Stomach (tissue), 9 donors: ENCODE data around the gene PRKRIP1. TPM values are rescaled to one million over a fixed set of nuclear protein-coding genes. Genes with fewer than 3 reads are reported as not detected.

Source experiments
- DNase-seq, 2 donors: peaks; one replicate each; pipeline versions ENCODE4 v3.0.0 to v3.0.0-alpha.2; 2013 to 2019
- H3K27ac ChIP-seq, 5 donors: fragments of 200-600 bp in 4 of 5; sonication (generic) in 4 of 5; one replicate each; pipeline ENCODE4 v1.5.1; 2013 to 2019; ENCODE audit warnings: mild to moderate bottlenecking in 1 of 5, moderate library complexity in 1 of 5
- H3K27me3 ChIP-seq, 3 donors: fragments of 200-600 bp; sonication (generic); one replicate each; pipeline ENCODE4 v1.5.1; 2017 to 2019; ENCODE audit warnings: mixed run types in 1 of 3
- H3K36me3 ChIP-seq, 4 donors: fragments of 200-600 bp; sonication (generic); 1 replicate in 3 of 4; 2 replicates in 1 of 4; pipeline ENCODE4 v1.5.1; 2016 to 2019
- H3K4me1 ChIP-seq, 4 donors: fragments of 200-600 bp; sonication (generic); one replicate each; pipeline ENCODE4 v1.5.1; 2016 to 2019
- H3K4me3 ChIP-seq, 4 donors: fragments of 200-600 bp; sonication (generic) in 3 of 4; one replicate each; pipeline ENCODE4 v1.5.1; 2016 to 2019; ENCODE audit warnings: mild to moderate bottlenecking in 1 of 4
- H3K9me3 ChIP-seq, 4 donors: fragments of 200-600 bp; sonication (generic); one replicate each; pipeline ENCODE4 v1.5.1; 2016 to 2019
- EP300 ChIP-seq: sonication (generic); formaldehyde crosslinking; IDR thresholded peaks from one replicate; pipeline ENCODE4 v1.6.1; 2017; ENCODE audit warnings: antibody characterized with exemption
- POLR2A ChIP-seq, 4 donors: fragments of 450-650 bp; IDR thresholded peaks; one replicate each; pipeline ENCODE4 v1.6.1; 2016; ENCODE audit warnings: antibody characterized with exemption in 4 of 4, control low read depth in 2 of 4, mild to moderate bottlenecking in 1 of 4, moderate library complexity in 1 of 4
- POLR2AphosphoS5 ChIP-seq, 3 donors: sonication (generic); formaldehyde crosslinking; IDR thresholded peaks; one replicate each; pipeline ENCODE4 v1.6.1; 2016; ENCODE audit warnings: antibody characterized with exemption in 3 of 3
- WGBS, 5 donors: extraction: QIAGEN DNeasy Blood & Tissue Kit in 3 of 5; methylation state at CpG; one replicate each; pipeline versions ENCODE4 v1.1.5 to v1.1.7; 2013 to 2018; 5-methylcytosine and 5-hydroxymethylcytosine counted together
- intact Hi-C: fragments of 100-400 bp; cut with DNase I; formaldehyde crosslinking; loops from one replicate; pipeline ENCODE4 v1.15.1; 2023; ENCODE audit warnings: low total_unique reads
- polyA plus RNA-seq, 3 donors: library from polyadenylated mRNA; stranded (reverse); fragments of 200-250 nt; gene quantifications; one replicate each; pipeline ENCODE4 v1.2.3, GENCODE V29; 2013
- total RNA-seq, 5 donors: library from RNA; depleted of rRNA; stranded (reverse); fragments of >200 nt; gene quantifications; one replicate each; pipeline versions ENCODE4 v1.1.0 to v1.2.3, GENCODE V29; 2014 to 2016
- TF ChIP-seq, protein P1 (sequence below), 7 experiments: fragments of 450-650 bp in 4 of 7; fragments of 200-600 bp in 3 of 7; sonication (generic) in 3 of 7; IDR thresholded peaks; one replicate each; pipeline ENCODE4 v1.5.1; 2016 to 2019; ENCODE audit warnings: antibody characterized with exemption in 7 of 7, control low read depth in 2 of 7, mild to moderate bottlenecking in 1 of 7
- donor health status: healthy with polysubstance abuse.
- donor health status: Bipolar disorder and iron deficiency.
- donor health status: healthy.

Gene PRKRIP1
- total and polyA plus RNA-seq, 8 donors = 23.5 to 92.7 (median 30.0) TPM

DNA sequence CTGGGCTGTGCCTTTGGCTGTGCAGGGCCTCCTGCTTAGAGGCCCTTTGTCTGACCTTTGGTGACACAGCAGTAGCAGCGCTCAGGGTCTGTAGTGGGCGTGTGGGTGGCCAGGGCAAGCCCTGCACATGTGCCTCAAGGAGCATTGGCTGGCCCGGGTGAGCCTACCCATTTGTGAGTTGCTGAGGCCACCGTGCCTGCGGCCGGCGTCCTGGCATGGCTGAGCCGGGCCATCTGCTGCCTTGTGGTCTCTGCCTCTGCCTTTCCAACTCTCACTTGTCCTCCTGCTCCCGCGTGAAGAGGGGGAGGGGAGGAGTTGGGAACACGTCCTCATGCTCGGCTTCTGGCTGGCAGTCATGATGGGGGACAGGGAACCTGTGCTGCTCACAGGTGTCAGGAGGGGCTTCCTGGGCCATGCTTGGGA lies 28.0 kb downstream of the PRKRIP1 start:
- no peak for DNase-seq
- no peak for TF ChIP-seq POLR2AphosphoS5 (IDR thresholded peaks at IDR 0.05)
- TF ChIP-seq, protein P1, sequence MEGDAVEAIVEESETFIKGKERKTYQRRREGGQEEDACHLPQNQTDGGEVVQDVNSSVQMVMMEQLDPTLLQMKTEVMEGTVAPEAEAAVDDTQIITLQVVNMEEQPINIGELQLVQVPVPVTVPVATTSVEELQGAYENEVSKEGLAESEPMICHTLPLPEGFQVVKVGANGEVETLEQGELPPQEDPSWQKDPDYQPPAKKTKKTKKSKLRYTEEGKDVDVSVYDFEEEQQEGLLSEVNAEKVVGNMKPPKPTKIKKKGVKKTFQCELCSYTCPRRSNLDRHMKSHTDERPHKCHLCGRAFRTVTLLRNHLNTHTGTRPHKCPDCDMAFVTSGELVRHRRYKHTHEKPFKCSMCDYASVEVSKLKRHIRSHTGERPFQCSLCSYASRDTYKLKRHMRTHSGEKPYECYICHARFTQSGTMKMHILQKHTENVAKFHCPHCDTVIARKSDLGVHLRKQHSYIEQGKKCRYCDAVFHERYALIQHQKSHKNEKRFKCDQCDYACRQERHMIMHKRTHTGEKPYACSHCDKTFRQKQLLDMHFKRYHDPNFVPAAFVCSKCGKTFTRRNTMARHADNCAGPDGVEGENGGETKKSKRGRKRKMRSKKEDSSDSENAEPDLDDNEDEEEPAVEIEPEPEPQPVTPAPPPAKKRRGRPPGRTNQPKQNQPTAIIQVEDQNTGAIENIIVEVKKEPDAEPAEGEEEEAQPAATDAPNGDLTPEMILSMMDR (IDR thresholded peaks at IDR 0.05) = no peak
- no peak for TF ChIP-seq EP300
- TF ChIP-seq POLR2A (IDR thresholded peaks at IDR 0.05) = no peak
- Histone ChIP-seq H3K9me3 (no peaks in the 10 kb centered on the region), H3K36me3 (peaks cover 30 to 84% (median 79%) of the 10 kb centered on the region in 4 donors), H3K27ac (peak overlapping the region in 1 of 5 donors; percentile 87), H3K4me3 (no peak overlapping the region), H3K27me3 (no peaks in the 10 kb centered on the region), H3K4me1 (peaks cover 0 to 31% (median 3%) of the 10 kb centered on the region in 4 donors)
- intact Hi-C loops = no loop called here
- WGBS, 5 donors = 75 to 88% (median 77%) methylated on average over 12 of the region's 12 CpGs

- H3K36me3 ChIP-seq = peaks cover 26 to 79% (median 72%) of the 10 kb centered on the region in 4 donors
- DNase-seq = no peak
- intact Hi-C loops = no loop called here
- TF ChIP-seq, protein P1 (IDR thresholded peaks at IDR 0.05) = no peak
- TF ChIP-seq EP300 = no peak
- TF ChIP-seq POLR2A (IDR thresholded peaks at IDR 0.05) = no peak
- TF ChIP-seq POLR2AphosphoS5 (IDR thresholded peaks at IDR 0.05) = no peak
- peak overlapping the region in 1 of 4 donors; percentile 6 for H3K4me3 ChIP-seq
- no peaks in the 10 kb centered on the region for H3K9me3 ChIP-seq
- H3K4me1 ChIP-seq = peaks cover 0 to 31% (median 3%) of the 10 kb centered on the region in 4 donors
- peak overlapping the region in 2 of 5 donors; percentile 86 to 87 for H3K27ac ChIP-seq
- 83 to 90% (median 87%) methylated on average over 11 to 13 of the region's 13 CpGs for WGBS, 5 donors
- H3K27me3 ChIP-seq = no peaks in the 10 kb centered on the region
Measured at GRCh38 chr7:102424787-102425218, 28.6 kb downstream of the PRKRIP1 start.

- no peaks in the 10 kb centered on the region for H3K27me3 ChIP-seq
- peaks cover 26 to 70% (median 64%) of the 10 kb centered on the region in 4 donors for H3K36me3 ChIP-seq
- H3K27ac ChIP-seq = peak overlapping the region; percentile 47 to 87 (median 69)
- peaks cover 0 to 39% (median 3%) of the 10 kb centered on the region in 4 donors for H3K4me1 ChIP-seq
- DNase-seq = peak; percentile 63 to 78
- H3K4me3 ChIP-seq = peak overlapping the region in 2 of 4 donors; percentile 6 to 7
- TF ChIP-seq POLR2A (IDR thresholded peaks at IDR 0.05) = no peak
- peak in 2 of 3 donors; percentile 17 to 39 for TF ChIP-seq POLR2AphosphoS5 (IDR thresholded peaks at IDR 0.05)
- 63 to 81% (median 69%) methylated on average over 22 to 25 of the region's 25 CpGs for WGBS, 5 donors
- intact Hi-C loops = no loop called here
- H3K9me3 ChIP-seq = no peaks in the 10 kb centered on the region
Measured at GRCh38 chr7:102425639-102426267, 29.6 kb downstream of the PRKRIP1 start.

- H3K27me3 ChIP-seq = no peaks in the 10 kb centered on the region
- no peaks in the 10 kb centered on the region for H3K9me3 ChIP-seq
- H3K36me3 ChIP-seq = peaks cover 21 to 63% (median 57%) of the 10 kb centered on the region in 4 donors
- H3K4me1 ChIP-seq = peaks cover 0 to 41% (median 7%) of the 10 kb centered on the region in 4 donors
- H3K4me3 ChIP-seq = peak overlapping the region in 2 of 4 donors; percentile 6 to 7
- WGBS, 5 donors = 72 to 83% (median 79%) methylated on average over 16 of the region's 16 CpGs
- DNase-seq = peak in 1 of 2 donors; percentile 58
- intact Hi-C loops = no loop called here
- TF ChIP-seq EP300 = no peak
- no peak for TF ChIP-seq POLR2A (IDR thresholded peaks at IDR 0.05)
- TF ChIP-seq, protein P1 (IDR thresholded peaks at IDR 0.05) = no peak
- no peak for TF ChIP-seq POLR2AphosphoS5 (IDR thresholded peaks at IDR 0.05)
- peak overlapping the region; percentile 47 to 87 (median 69) for H3K27ac ChIP-seq
Measured at GRCh38 chr7:102426268-102427018, 30.3 kb downstream of the PRKRIP1 start.
